GM18526 (cell line): ENCODE data around the gene IGFL4.

Experiments used
- POLR2A ChIP-seq: IDR thresholded peaks from 3 replicates; pipeline ENCODE4 v1.6.1; 2011; ENCODE audit not compliant: insufficient read length; ENCODE audit errors: extremely low read depth

The IGFL4 gene

GRCh38 chr19:46040952-46041500 lies at the start of gene IGFL4:
IGFL4 (minus strand) TSS chr19:46041002; CDS start chr19:46040962, 40 bp downstream.
- TF ChIP-seq POLR2A: no peak

GRCh38 chr19:46090444-46090843 lies 49.6 kb upstream of the IGFL4 start:
- TF ChIP-seq POLR2A: no peak

DNA sequence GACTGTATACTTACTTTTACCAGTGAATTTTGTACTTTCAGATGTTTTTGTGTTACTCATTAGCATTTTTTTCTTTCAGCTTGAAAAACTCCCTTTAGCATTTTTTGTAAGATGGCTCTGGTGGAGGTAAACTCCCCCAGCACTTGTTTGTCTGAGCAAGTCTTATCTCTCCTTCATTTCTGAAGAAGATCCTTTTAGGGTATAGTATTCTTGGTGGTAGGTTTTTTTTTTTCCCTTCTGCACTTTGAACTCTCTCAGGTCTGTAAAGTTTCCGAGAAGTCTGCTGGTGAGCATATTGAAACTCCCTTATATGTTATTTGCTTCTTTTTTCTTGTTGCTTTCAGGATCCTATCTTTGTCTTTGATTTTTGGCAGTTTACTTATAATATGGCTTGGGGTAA lies 48.6 kb upstream of the IGFL4 start:
- TF ChIP-seq POLR2A: no peak

GRCh38 chr19:46088101-46088500 lies 47.3 kb upstream of the IGFL4 start:
- TF ChIP-seq POLR2A: no peak

- no peak for TF ChIP-seq POLR2A
Observed at GRCh38 chr19:46085888-46086287, 45.1 kb upstream of the IGFL4 start.

- no peak for TF ChIP-seq POLR2A
Observed at GRCh38 chr19:46082728-46083050, 41.9 kb upstream of the IGFL4 start.

GRCh38 chr19:46081928-46082727 lies 41.3 kb upstream of the IGFL4 start:
- no peak for TF ChIP-seq POLR2A

GRCh38 chr19:46080561-46080960 lies 39.8 kb upstream of the IGFL4 start:
- no peak for TF ChIP-seq POLR2A

DNA sequence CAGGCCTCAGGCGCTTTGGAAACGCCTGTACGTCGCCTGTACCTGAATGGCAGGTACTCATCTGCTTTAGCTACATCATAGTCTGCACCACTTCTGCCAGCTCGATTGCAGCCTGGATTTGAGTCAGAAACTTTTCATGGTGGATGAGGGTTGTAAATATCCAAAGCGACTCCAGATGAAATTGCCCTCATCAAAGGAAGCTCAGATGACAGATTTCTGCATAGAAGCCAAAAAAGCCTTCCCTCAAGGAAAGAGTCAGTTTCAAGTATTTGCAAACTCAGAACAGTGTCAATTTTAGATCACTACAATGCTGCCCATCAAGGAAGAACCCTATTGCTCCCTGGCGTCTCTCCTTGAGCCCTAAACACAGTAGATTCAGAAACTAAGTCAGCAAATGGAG lies 38.8 kb upstream of the IGFL4 start:
- no peak for TF ChIP-seq POLR2A

GRCh38 chr19:46077815-46078167 lies 37.0 kb upstream of the IGFL4 start:
- TF ChIP-seq POLR2A: no peak

DNA sequence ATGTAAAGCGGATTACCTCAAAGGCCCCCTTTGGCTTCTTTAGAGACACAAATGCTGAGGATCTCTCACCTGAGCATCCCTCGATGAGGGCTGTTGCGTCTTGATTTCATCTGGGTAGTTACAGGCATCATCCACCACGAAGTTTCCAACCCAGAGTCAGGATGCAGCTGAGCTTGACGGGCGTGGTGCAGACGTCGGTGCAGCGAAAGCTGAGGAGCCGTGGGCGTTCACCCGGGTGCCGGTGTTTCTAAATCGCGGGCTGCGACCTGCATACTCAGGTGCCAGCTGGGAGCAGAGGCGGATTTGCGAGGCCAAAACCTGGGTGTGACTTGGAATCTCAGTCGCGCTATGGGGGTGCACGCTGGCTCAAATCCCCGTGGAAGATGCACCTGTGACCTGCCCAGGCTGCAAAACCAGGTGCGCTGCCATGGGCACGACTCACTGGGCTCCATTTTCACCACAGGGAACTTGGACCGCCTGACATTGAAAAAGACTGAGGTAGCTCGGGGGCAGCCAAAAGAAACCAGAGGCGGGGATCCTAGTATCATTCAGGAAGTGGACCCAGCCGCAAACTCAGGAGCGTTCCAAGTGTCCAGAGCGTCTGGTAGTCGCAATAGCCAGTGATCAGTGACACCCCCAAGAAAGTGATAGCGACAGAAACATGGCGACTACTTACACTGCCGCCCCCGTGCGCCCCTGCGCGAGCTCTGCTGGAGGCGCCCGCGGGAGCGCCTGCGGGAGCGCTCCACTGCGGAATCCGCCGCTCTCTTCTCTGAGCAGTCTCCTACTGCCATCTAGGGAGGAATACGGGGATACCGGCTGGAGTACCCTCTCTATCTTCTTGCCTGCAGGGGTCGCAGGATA lies 36.4 kb upstream of the IGFL4 start:
- TF ChIP-seq POLR2A: no peak

DNA sequence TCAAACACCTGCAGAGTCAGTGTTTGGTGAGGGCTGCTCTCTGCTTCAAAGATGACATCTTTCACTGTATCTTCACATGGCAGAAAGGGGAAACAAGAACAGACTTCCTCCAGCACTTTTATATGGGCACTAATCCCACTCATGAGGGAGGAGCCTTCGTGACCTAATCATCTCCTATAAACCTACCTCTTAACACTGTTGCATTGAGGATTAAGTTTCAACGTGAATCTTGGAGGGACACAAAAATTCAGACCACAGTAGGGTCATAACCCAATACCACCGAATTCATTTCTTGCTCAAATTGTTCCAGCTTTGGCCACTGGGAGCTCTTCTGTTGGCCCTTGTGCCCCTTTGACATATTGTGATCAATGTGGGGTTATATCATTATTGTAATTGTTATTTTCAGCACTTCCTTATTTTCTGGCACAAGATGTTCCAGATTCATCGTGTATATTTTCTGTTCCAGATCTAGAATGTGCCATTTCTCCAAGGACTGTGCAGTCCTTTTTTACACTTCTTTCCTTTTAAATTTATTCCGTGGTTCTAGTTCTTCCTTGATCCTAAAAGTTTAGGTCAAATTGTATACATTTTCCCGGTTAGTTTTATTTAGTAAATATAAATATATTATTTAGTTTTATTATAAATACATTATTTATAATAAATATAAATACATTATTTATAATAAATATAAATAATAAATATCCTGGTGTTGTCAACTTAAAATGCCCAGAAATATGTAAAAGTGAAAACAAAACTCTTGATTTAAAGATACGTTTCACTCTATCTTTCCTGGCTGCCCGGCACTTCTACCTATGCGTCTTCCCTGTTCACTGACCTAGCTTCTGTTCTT lies 35.5 kb upstream of the IGFL4 start:
- TF ChIP-seq POLR2A: no peak

DNA sequence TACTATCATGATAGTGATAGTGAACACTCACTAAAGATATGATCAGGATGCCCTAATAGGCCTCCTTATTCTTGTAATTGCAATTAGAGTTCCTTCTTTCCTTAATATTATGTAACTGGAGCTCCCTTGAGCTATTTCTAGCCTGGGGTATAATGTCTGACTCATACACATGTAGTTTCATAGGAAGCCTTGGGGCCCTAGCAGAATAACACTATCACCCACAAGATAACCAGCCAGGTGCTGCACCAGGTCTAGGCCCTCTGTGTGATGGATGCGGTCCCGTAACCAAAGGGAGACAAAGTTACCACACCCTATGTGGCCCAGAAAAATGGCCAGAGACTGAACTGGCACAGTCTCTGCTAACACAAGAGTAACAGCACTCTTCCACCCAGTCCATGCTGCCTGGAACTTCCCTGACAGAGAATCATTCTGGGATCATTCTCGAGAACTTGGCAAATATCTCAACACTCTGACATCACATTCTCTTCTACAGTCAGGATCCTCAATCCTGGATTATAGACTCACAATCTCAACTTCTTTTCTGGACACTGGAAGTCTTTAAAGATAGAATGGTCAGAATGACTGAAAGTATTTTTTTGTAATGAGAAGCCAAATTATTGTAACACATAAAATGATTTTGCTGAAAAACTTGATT lies 32.6 kb upstream of the IGFL4 start:
- TF ChIP-seq POLR2A: no peak

DNA sequence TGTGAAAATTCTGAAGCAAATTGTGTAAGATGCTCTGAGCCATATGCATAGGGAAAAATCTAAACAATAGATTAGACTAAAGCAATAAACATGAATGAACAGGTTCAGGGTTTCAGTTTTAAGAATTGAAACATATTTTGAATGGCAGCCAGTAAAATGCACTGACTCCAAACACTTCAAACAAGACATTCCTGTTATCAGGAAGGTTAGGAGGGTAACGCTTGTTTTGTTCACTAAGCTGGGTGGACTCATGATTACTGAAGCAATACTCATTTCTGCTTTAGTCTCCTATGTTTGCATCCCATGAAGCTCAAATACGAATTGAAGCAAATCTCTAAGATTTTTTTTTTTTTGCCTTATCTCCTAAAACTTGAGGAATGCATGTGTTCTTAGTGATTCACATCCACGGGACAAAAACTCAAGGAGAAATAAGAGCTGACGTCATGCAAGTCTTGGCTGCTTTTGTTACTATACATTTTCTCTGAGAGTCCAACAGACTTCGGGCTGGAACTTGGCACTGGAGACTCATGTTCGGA lies 29.1 kb upstream of the IGFL4 start:
- no peak for TF ChIP-seq POLR2A
